NK-92 treated with Interleukin-12 subunit alpha and Interleukin-12 subunit beta, amount 100 ng/mL, for 24 hours (cell line): ENCODE data around the gene HEPHL1.

Source experiments
- DNase-seq: peaks from one replicate; lab custom pipeline; 2025; lab: John Stamatoyannopoulos, UW

The HEPHL1 gene

GRCh38 chr11:94131047-94131717 is 110.0 kb downstream of the HEPHL1 start:
- DNase-seq, result no peak

GRCh38 chr11:94131718-94132115 is 110.6 kb downstream of the HEPHL1 start:
- no peak for DNase-seq

- no peak for DNase-seq
These were observed 111.0 kb downstream of the HEPHL1 start for GRCh38 chr11:94132152-94132558.

GRCh38 chr11:94132823-94133408 is 111.8 kb downstream of the HEPHL1 start:
- no peak for DNase-seq

GRCh38 chr11:94133752-94134151 is 112.6 kb downstream of the HEPHL1 start:
- DNase-seq, result no peak

- no peak for DNase-seq
These were observed 113.7 kb downstream of the HEPHL1 start for GRCh38 chr11:94134651-94135512.

- DNase-seq, result no peak
These were observed 118.3 kb downstream of the HEPHL1 start for GRCh38 chr11:94139416-94139815.

- DNase-seq, result no peak
These were observed 119.1 kb downstream of the HEPHL1 start for GRCh38 chr11:94140154-94140655.

- DNase-seq, result no peak
These were observed 120.6 kb downstream of the HEPHL1 start for GRCh38 chr11:94141511-94142307.

GRCh38 chr11:94142308-94143281 is 121.4 kb downstream of the HEPHL1 start:
- no peak for DNase-seq

GRCh38 chr11:94144216-94144615 is 123.1 kb downstream of the HEPHL1 start:
- no peak for DNase-seq

- DNase-seq, result no peak
These were observed 123.5 kb downstream of the HEPHL1 start for GRCh38 chr11:94144664-94145063.

- DNase-seq, result no peak
These were observed 124.3 kb downstream of the HEPHL1 start for GRCh38 chr11:94145431-94145830.

- no peak for DNase-seq
These were observed 124.8 kb downstream of the HEPHL1 start for GRCh38 chr11:94145916-94146315.

- no peak for DNase-seq
These were observed 126.3 kb downstream of the HEPHL1 start for GRCh38 chr11:94147433-94147845.

GRCh38 chr11:94148189-94148588 is 127.0 kb downstream of the HEPHL1 start:
- DNase-seq, result no peak

GRCh38 chr11:94149431-94150017 is 128.4 kb downstream of the HEPHL1 start:
- DNase-seq, result no peak

- no peak for DNase-seq
These were observed 128.9 kb downstream of the HEPHL1 start for GRCh38 chr11:94150056-94150455.

GRCh38 chr11:94150704-94151685 is 129.8 kb downstream of the HEPHL1 start:
- no peak for DNase-seq
